CD1c-positive myeloid dendritic cell (primary cell): Measurements from ENCODE around the gene PKP4.

ENCODE experiments used
- DNase-seq: peaks from one replicate; pipeline ENCODE4 v3.0.0-alpha.2; 2016; ENCODE audit errors: extremely low spot score

Gene PKP4

DNA sequence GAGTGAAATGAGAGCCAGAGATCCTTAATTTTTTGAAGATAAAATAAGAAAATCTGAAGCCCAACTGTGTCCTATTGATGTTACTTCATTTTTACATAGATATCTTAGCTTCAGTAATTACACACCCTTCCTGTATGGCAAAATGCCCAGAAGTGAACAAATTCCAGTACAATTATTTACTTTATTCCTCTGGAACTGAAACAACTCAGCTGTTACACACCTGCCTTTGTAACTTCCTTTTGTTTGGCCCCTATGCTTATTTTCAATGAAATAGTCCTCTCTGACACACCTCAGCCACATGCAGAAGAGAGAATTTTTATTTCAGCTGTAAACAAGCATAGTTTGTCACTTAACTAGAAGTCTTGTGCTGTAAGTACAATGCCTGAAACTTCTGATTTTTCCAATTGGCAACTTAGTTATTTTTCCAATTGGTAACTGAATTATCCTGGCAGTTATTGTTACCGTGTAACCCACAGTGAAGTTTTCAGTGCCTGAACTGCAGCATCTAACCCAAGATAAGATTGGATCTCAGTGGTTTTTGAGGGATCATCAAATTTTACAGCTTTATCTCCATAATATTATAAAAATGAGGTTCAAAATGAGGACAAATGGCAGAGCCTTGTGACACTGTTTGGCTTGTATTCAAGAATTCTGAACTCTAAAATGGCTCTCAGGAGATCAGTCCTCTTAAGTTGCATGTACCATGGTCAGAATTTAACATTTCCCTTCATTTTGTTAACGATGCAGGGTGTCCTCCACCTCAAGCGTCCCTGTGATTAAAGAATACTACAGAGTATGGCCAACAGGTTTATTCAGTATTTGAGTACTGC is 82.6 kb downstream of the PKP4 start:
- no peak for DNase-seq

DNA sequence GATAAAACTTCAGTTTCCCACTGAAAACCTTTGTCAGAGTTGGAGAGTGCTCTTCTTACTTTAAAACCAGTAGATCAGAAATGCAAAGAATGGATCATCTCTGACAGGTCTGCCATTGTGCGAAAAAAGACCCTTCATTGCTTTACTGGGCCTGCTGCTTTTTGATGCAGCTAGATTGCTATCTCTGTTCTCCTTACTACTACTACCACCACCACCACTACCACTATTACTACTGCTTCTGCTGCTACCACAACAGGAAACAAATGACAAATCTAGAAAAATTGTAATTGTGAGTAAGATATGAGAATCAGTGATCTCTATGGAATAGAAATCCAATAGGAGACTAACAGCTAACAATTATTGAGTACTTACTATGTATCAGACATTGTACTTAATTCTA is 85.8 kb downstream of the PKP4 start:
- no peak for DNase-seq

DNA sequence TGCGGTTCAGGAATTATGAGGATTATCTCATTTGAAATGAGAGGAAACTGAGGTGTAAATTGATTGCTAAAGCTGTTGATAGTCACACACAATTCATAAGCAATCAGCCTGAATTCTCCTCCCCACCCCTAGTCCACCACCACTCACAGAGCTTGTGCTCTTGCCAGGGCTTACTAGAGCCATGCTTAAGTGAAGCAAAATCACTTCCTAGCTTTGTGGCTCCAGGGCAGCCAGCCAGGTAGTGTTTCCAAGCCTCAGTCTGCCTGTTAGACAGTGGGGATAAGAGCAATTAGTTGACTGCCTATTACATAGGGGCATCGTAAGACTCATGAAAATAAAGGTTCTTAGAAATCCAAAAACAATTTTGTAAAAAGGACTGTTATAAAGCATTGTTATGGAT is 87.2 kb downstream of the PKP4 start:
- DNase-seq: no peak

DNA sequence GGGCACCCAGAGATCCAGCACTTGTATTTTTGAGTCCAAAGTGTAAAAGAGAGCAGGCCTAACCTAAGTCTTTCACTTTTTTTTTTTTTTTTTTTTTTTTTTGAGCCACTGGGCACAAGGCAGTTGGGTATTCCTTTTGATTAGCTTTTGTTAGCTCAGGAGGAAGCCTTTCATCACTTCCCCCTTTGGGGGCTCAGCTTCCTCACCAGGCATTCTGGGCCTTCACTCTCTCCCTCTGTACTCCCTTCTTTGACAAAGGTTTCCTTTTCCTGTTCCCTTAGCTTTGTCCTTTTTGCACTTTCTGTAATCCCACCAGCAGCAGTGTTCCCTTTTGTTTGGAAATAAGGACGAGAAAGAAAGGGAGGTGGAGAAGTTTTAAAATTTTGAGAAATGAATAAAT is 88.2 kb downstream of the PKP4 start:
- no peak for DNase-seq

DNA sequence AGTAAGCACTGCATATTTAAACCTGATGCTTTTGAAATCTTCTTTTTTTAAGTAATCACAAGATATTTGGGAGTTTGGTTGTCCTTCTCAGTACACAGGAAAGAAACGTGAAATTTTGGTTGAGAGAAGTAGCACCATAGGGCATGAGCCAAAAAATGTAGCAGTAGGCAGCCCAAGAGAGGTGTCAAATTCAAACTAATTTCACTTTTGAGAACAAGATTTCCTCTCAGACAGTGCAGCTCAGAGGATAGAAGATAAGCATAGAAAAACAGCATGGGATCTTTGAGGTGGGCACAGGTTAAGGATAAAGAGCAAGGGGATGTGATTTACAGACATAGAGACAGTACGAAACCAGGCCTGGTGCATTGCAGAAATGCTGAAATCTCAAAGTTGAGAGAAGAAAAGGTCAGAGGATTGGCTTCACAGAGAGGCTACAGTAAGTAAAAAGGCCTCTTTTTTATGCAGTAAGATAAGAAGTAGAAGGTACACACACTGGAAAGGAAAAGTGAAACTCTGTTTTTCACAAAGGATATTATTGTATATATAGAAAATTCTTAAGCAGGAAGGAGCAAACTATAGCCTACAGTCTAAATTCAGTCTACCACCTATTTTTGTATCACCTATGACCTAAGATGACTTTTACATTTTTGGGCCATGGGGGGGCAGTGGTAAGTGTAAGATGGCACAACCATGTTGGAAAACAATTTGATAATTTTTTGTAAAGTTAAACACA is 89.8 kb downstream of the PKP4 start:
- no peak for DNase-seq

DNA sequence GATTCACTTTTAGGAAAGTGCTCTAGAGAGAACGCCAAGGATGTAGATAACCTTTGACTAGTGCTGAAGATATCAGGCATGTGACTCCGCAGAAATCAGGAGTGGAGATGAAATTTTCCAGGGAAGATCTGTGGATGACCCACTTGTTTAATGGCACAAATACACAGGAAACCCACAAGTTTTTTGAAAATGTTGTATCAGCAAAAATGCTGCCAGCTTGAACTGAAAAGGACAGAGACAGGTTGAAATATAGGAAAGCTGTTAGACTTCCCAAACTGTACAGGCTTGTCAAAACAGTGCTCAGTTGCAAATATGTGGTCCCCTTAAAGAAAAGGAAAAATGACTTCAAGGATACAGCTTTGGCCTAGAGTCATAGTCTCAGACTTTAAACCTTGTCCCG is 96.5 kb downstream of the PKP4 start:
- DNase-seq: no peak

DNA sequence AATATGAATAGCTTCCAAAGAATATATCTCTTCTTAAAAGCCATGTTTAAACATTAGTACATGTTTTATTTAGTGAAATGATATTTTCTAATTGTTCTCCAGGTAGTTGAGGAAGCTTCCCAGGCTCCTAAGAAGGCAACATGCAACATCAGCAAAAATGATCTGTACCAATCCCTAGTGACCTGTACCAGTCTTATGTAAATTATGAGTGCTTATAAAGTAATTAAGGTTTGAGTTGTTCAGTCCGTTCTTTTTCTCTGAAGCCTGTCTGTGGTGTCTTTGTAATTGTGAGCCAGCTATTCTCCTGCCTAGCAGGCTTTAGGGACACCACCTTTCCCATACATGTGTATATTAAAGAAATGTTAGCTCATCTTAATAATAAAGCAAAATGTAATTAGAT is 98.2 kb downstream of the PKP4 start:
- no peak for DNase-seq

DNA sequence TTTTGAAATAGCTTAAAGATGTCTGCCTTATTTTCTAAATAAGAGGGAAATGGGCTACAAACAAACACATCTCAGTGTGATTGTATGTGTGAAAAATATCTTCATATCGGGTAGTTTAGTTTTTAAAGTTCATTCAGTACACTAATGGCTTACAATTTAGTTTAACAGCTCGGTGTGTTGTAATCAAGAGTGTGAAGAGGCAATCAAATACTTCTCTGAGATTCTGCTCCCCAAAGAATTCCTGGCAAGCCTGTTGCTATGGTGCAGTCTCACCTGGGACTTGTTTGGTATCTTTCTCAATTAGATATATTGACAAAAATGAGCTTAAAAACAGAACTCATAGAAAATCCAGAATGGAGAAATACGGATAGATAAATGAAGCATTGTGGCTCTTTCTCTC is 99.4 kb downstream of the PKP4 start:
- no peak for DNase-seq

DNA sequence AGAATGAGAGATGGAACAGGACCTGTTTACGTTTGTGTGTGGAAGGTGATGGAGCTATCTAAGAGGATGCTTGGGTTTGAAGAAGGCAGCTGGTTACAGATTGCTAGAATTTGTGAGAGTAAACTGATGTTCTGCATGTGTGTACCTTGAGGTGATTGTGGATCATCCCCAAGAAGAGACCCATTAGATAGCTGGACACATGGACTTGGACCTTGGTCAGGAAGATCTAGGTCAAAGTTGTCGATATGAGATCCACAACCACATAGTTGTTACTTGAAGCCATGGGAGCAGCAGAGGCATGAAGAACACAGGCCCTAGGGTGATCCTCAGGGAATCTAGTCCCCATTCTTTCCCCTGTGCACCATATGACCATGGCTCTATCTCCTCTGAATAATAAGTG is 101.0 kb downstream of the PKP4 start:
- no peak for DNase-seq

DNA sequence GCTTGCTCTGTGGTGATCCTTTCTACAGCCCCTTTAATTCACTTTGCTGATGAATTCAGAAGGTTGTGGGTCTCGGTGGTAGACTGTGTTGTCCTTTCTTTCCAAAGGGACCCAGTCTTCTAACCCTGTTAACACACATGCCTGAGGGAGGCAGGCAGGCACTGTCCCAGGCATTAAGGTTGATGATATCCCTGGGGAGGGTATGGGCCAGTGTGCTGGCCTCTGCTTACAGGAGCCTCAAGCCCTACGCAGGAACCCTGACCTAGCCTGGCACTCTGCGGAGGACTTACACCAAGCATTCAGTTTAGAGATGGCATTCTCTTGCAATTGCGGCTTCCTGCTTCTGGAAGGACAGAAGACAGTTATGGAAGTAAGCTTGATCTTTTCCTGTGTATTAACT is 102.5 kb downstream of the PKP4 start:
- DNase-seq: no peak

DNA sequence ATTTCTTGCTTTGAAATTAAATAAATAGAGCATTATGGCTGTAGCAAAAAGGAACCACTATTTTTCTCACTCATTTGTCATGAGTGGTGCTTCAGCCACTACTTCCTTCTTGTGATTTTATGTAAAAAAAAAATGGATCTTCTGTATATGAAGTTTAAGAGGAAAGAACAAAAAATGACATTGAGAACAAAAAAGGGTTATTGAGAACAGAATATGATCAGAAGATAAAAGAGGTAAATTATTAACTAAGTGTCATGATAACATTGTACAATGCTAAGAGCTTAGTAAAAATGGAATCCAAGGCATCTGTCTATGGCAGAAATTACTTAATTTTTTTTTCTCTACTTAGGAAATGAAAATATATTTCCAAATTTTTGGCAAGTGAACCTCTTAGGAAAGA is 103.5 kb downstream of the PKP4 start:
- no peak for DNase-seq

DNA sequence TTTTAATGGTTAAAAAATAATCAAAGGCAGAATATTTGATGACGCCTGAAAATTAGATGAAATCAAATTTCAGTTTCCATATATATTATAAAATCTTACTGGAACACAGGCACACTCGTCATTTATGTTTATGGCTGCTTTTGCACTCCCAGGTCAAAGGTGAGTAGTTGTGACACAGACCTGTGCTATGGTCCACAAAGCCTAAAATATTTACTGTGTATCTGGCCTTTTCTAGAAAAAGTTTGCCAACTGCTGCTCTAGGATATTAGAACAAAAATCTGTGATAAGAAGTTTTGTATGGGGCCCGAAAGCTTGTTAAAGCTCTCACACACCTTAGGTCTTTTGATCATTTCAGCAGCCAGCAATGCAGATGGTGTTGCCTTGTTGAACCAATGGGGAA is 104.3 kb downstream of the PKP4 start:
- DNase-seq: no peak

DNA sequence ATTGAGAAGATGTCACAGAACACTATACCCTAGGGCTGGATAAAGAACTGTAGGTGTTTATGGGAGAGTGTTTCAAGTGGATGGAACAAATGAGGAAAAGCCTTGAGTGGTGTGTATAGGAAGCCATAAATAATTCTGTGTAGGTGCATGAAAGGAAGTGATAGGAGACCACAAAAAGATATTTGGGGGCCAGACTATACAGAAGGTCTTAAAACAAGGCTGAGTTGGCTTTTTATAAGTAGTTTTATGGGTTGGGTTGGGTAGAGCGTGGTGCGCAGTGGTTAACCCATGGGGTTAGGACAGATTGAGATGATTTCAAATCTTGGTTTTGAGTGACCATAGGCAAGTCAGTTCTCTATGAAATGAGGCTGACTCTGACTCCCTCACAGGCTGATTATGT is 110.5 kb downstream of the PKP4 start:
- no peak for DNase-seq

DNA sequence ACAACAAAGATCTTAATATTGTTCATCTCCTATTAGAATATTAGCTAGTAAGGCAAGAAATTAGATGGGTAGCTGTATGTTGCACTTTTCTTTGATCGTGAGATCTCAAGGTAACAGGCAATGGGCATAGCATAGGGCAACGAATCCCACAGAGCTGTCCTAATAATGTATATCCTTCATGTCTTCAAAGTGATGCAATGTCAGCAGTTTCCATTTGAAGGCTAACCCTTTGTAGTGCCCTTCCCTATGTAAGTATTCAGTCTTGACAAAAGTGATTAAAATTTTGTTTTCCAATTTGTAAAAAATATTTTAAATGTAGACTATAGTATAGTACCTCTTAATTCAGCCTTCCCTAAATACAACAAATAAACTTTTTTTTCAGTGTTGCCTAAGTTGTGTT is 112.5 kb downstream of the PKP4 start:
- DNase-seq: no peak

DNA sequence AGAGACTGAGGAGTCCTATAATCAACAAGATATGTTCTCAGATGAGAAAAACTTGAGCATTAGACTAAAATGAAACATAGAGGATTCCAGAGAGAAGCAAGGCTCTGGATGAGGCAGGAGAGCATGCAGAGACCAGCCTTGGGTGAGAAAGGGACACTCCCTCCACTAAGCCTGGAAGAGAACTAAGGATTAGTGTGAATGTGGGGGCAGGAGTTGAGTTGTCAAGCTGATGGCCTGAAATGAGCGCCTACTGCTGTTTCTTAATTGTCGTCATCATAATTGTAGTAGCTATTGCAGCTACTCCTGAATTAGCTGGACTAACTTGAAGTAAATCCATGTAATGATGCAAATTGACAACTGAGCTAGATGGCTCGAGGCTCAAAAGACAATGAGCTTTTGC is 114.1 kb downstream of the PKP4 start:
- DNase-seq: no peak

DNA sequence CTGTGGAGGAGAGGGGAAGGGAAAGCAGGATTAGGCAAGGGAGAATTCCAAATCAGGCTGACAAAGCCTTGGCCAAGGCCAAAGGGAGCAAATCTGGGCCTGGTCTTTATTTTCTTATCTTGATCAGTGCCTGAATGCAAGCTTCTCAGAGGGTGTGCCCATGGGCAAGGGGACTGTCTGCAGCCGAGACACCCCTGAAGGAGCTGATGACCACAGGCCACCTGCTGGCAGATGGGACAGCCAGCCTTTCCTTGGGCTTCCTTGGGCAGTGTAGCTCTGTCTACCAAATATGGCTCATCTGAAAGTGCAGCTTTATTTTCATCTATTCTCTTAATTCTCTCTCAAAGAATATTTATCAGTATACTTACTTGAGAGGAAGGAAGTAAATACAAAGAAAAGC is 117.0 kb downstream of the PKP4 start:
- no peak for DNase-seq

DNA sequence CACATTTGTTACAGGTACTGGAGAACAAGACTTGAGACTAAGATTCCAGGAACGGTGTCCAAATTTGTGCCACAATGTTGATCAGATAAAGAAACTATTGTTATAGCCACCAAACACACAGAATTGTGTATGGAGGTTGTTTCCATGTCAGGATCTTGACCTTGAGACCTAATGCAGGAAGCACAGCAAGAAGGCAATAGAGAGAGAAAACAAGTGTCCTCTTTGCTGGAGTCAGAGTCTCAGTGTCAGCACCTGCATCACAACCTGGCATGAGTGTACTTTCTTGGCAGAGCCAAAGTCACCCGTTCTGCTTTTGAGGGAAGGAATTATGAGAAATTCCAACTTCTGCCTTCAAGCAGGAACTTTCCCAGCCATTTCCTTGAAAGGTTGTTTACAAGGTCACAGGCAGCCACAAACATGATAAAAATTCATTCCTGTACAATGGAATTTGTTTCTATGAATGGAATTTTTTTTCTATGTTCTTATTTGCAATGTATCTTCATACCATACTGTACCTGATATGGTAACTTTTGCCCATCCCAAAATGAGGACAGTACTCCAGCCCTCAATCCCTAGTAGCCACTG is 118.4 kb downstream of the PKP4 start:
- no peak for DNase-seq

DNA sequence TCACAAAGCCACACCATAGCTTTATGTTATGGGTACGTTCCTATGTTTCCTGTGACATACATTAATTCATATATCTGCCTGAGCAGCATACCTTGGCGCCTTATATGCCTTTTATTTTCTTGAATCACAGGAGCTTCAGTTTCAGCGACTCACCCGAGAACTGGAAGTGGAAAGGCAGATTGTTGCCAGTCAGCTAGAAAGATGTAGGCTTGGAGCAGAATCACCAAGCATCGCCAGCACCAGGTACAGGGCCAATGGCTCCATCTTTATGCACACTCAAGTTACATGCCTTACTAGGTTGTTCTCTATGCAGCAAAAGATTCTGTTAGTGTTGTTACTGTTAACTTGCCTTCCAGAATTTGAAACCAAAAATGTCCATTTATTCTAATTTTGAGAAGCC is 120.4 kb downstream of the PKP4 start:
- DNase-seq: no peak

DNA sequence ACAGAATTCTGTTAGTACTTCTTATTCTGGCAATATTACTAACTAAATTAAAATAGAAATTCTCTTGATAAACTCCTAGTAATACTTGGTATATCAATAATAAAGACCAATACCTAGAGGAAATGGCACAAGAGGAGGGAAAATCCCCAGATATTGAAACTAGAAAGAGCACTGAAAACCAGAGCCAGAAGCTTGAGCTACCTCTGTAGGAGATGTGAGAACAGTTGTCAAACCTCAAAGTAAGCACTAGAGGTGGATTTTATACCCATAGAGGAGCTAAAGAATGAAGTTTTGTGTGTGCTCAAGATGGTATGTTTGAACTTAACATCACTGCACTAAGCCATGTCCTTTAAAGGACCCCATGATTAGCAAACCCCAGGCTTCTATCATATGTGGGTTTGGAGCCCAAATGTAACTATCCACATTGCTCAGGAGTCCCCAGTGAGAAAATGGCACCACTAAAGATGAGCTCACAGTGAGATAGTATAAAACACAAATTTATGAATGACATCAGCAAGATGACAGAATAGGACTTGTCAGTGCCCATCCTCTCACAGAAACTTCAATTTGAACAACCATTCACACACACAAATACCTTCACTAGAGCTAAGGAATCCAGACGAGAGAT is 122.1 kb downstream of the PKP4 start:
- no peak for DNase-seq

DNA sequence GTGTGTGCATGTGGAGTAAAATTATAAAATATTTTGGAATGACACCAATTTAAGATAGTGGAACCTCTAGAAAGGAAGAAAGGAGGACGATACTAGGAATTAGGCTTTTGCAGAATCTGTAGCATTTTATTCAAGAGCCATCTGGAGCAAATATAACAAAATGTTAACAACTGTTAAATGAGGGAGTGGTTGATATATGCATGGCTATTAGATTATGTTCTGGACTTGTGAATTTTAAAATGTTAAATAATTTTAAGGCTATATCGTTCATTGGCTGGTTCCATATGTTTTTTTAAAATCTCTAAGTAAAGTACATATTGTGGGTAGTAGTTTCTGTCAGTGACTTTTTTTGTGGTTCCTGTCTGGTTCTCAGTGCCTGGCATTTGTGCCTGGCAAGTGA is 123.2 kb downstream of the PKP4 start:
- no peak for DNase-seq

DNA sequence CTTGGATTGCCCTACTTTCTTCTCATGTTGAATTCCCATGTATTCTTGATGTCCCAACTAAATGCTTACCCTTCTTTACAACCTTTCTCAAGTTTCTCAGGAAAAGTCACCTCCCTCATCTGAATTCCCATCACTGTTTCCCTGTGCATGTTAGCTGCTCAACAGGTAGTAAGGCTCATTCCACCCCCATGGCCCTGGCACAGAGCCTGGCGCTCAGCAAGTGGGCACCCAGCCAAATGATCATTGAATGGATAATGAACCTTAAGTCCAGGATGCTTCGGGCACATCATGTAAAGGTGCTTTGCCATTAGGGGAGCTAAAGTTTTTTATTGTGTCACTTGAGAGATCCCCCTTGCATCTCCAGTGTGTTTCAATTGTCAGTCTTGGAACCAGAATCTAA is 124.0 kb downstream of the PKP4 start:
- DNase-seq: no peak

DNA sequence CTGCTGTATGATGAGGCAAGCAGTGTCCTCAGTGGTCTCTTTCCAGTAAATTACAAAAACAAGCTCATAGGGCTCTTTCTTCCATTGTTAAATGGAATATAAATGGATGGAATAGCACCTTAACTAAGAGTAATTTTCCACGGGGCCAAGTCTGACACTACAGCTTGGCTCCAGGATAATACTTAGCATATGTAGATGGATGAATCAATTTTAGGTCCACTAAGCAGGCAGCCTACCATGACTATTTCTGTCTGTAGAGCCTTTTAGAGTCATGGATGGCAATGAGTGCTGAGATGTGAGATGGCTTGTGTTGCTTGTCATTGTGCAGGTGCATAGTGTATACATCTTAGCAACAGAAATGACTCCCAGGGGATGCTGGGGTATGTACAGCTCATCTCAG is 125.9 kb downstream of the PKP4 start:
- no peak for DNase-seq

DNA sequence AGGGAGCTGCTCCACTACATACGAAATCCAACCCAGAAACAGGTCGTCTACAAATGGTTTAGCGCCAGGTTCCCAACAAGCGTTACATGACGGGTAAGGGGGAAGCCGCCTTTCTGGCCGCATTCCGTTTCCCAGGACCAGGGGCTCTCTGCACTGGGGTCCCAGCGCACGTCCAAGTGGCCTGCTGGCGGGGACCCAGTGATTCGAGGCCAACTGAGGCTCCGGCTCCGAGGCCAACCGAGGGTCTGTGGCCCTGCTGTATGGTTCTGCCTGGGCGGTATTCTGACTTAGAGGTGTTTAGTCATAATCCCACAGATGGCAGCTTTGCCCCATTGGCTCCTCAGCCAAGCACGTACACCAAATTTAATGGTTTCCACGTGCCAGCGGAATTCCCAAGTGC is 127.2 kb downstream of the PKP4 start:
- DNase-seq: no peak
